HCT116 (cell line): ENCODE measurements around the gene SMIM14. TPM values are rescaled to one million over a fixed set of nuclear protein-coding genes. Genes with fewer than 3 reads are reported as not detected.
A peak's percentile ranks its signal among the peaks of the same experiment; 100 is the strongest.

Experiments
- ATAC-seq: fragments of 200-7000 bp; cut with Tn5 transposase; 2 replicates; pipeline ENCODE4 v1.9.1; 2020; ENCODE audit warnings: mild to moderate bottlenecking, moderate library complexity
- BruUV-seq: library from RNA; stranded (reverse); fragments of 400-500 nt; replicated peaks from 2 replicates; lab custom pipeline; 2021; lab: Mats Ljungman, UMichigan
- CTCF ChIA-PET: fragments of 300-600 bp; sonication (Branson Sonifier 250); formaldehyde crosslinking; loops from one replicate; lab custom pipeline; 2021; ENCODE audit warnings: antibody characterized with exemption; lab: Charles Lee
- POLR2A ChIA-PET: fragments of 300-600, 350-600 bp; sonication (Branson Sonifier 250); formaldehyde crosslinking; loops from one replicate; lab custom pipeline; 2021; ENCODE audit warnings: antibody characterized with exemption; lab: Charles Lee
- RAD21 ChIA-PET, 2 experiments: fragments of 300-600 bp; sonication (Branson Sonifier 250); formaldehyde crosslinking; loops; one replicate each; lab custom pipeline; 2023; ENCODE audit warnings: low total read pairs in 2 of 2; ENCODE audit not compliant: uncharacterized antibody in 2 of 2, unreplicated experiment in 2 of 2, low non-redundant PET in 1 of 2; lab: Charles Lee
- DNase-seq: peaks from one replicate; pipeline ENCODE4 v3.0.0-alpha.2; 2010; ENCODE audit warnings: low read depth, low spot score
- H2AFZ ChIP-seq: fragments of 200-600 bp; shearing (Covaris generic), sonication (generic); 2 replicates; pipeline ENCODE4 v1.6.1; 2017; ENCODE audit warnings: low read depth, mixed run types, mixed read lengths, antibody characterized with exemption, low read length; ENCODE audit not compliant: poor library complexity, severe bottlenecking
- H3K27ac ChIP-seq: 2 replicates; pipeline ENCODE4 v1.5.1; 2012; ENCODE audit warnings: low read depth, low read length
- H3K27me3 ChIP-seq: fragments of 200-600 bp; sonication (generic); 2 replicates; pipeline ENCODE4 v1.6.1; 2016; ENCODE audit warnings: mixed run types, low read length, mixed read lengths; ENCODE audit not compliant: insufficient read depth
- H3K36me3 ChIP-seq, 2 experiments: fragments of 200-500 bp in 1 of 2; fragments of 200-600 bp in 1 of 2; sonication (Bioruptor generic) in 1 of 2; sonication (generic) in 1 of 2; 2 replicates each; pipeline versions ENCODE4 v1.5.1 to v1.6.1; 2014 to 2016; ENCODE audit warnings: low read length in 2 of 2, inconsistent platforms in 1 of 2, mixed read lengths in 1 of 2, mixed run types in 1 of 2; ENCODE audit not compliant: insufficient read depth in 2 of 2, control insufficient read depth in 1 of 2
- H3K4me1 ChIP-seq, 2 experiments: fragments of 200-600 bp in 1 of 2; sonication (generic) in 1 of 2; 2 replicates each; pipeline versions ENCODE4 v1.5.1 to v1.6.1; 2012 to 2017; ENCODE audit warnings: low read length in 2 of 2, inconsistent platforms in 1 of 2, mild to moderate bottlenecking in 1 of 2, mixed read lengths in 1 of 2, mixed run types in 1 of 2, moderate library complexity in 1 of 2; ENCODE audit not compliant: insufficient read depth in 2 of 2, control insufficient read depth in 1 of 2
- H3K4me2 ChIP-seq: fragments of 200-600 bp; sonication (generic); 2 replicates; pipeline ENCODE4 v1.6.1; 2017; ENCODE audit warnings: mixed run types, low read length, mixed read lengths
- H3K4me3 ChIP-seq, 2 experiments: fragments of 200-600 bp in 1 of 2; sonication (generic) in 1 of 2; replicated peaks in 1 of 2; 2 replicates each; pipeline ENCODE4 v1.5.1; 2011 to 2016; ENCODE audit warnings: low read length in 2 of 2, control low read depth in 1 of 2, low read depth in 1 of 2, mild to moderate bottlenecking in 1 of 2, mixed read lengths in 1 of 2, mixed run types in 1 of 2
- H3K79me2 ChIP-seq: fragments of 200-600 bp; sonication (generic); 2 replicates; pipeline ENCODE4 v1.6.1; 2017; ENCODE audit warnings: mild to moderate bottlenecking, mixed run types, low read length, moderate library complexity, mixed read lengths; ENCODE audit not compliant: insufficient read depth
- H3K9ac ChIP-seq: fragments of 200-600 bp; sonication (generic); 2 replicates; pipeline ENCODE4 v1.6.1; 2016; ENCODE audit warnings: low read length, mixed read lengths
- H3K9me2 ChIP-seq: fragments of 200-600 bp; sonication (generic), shearing (Covaris generic); 2 replicates; pipeline ENCODE4 v1.6.1; 2017; ENCODE audit warnings: mixed run types, mild to moderate bottlenecking, moderate library complexity; ENCODE audit not compliant: insufficient read depth
- H3K9me3 ChIP-seq, 2 experiments: fragments of 200-500 bp in 1 of 2; fragments of 200-600 bp in 1 of 2; sonication (Bioruptor generic) in 1 of 2; sonication (generic) in 1 of 2; 2 replicates each; pipeline ENCODE4 v1.6.1; 2014 to 2017; ENCODE audit warnings: low read length in 2 of 2, mixed read lengths in 2 of 2, inconsistent platforms in 1 of 2, low read depth in 1 of 2, mild to moderate bottlenecking in 1 of 2, mixed run types in 1 of 2, moderate library complexity in 1 of 2; ENCODE audit not compliant: control insufficient read depth in 1 of 2, insufficient read depth in 1 of 2
- H4K20me1 ChIP-seq: fragments of 200-600 bp; sonication (generic), shearing (Covaris generic); 2 replicates; pipeline ENCODE4 v1.6.1; 2017; ENCODE audit warnings: mixed run types, mild to moderate bottlenecking, moderate library complexity; ENCODE audit not compliant: insufficient read depth
- EZH2 ChIP-seq: fragments of 200-600 bp; sonication (generic); IDR thresholded peaks from 2 replicates; pipeline ENCODE4 v1.6.1; 2017; ENCODE audit warnings: antibody characterized with exemption, mixed run types
- POLR2AphosphoS5 ChIP-seq: IDR thresholded peaks from 2 replicates; pipeline ENCODE4 v1.6.1; 2011; ENCODE audit warnings: mild to moderate bottlenecking, low read depth, low read length, moderate library complexity
- SRF ChIP-seq: IDR thresholded peaks from 2 replicates; pipeline ENCODE4 v1.6.1; 2012; ENCODE audit warnings: low read depth
- TCF7L2 ChIP-seq: IDR thresholded peaks from 2 replicates; pipeline ENCODE4 v1.7.0; 2011; ENCODE audit warnings: borderline replicate concordance, inconsistent platforms; ENCODE audit not compliant: insufficient read depth, insufficient read length; ENCODE audit errors: extremely low read depth
- YY1 ChIP-seq: IDR thresholded peaks from 2 replicates; pipeline ENCODE4 v1.6.1; 2011; ENCODE audit warnings: low read length, low read depth, moderate library complexity, mild to moderate bottlenecking; ENCODE audit not compliant: insufficient replicate concordance; ENCODE audit errors: extremely low read depth
- intact Hi-C: fragments of 100-400 bp; cut with micrococcal nuclease; formaldehyde crosslinking; loops from 2 replicates; pipeline ENCODE4 v1.10.0; 2022
- total RNA-seq: library from RNA; stranded (reverse); gene quantifications from one replicate; pipeline ENCODE4 v1.2.1, GENCODE V29; 2021; ENCODE audit not compliant: unreplicated experiment

The SMIM14 gene
- total RNA-seq, 1 experiment from 2014 or later, result 21.6 TPM

GRCh38 chr4:39569209-39569608 is 69.5 kb downstream of the SMIM14 start:
- Histone ChIP-seq H2AFZ (no peak overlapping the region), H3K27me3 (no peaks in the 10 kb centered on the region), H3K4me3 (no peak overlapping the region), H3K4me2 (no peak overlapping the region), H3K9ac (no peak overlapping the region), H3K27ac (no peak overlapping the region), H3K9me2 (no peaks in the 10 kb centered on the region), H3K79me2 (no peaks in the 10 kb centered on the region), H3K36me3 (no peaks in the 10 kb centered on the region), H3K9me3 (no peaks in the 10 kb centered on the region; a peak in 1 of 4 replicates), H4K20me1 (no peaks in the 10 kb centered on the region), H3K4me1 (peaks cover 0 to 6% of the 10 kb centered on the region in 2 experiments; a peak in 1 of 4 replicates)
- no TSS peak for BruUV-seq
- DNase-seq (no peak), ATAC-seq (no peak)
- ChIA-PET POLR2A (no interaction called here), CTCF (no interaction called here), RAD21 (interaction anchor here in 1 of 2 experiments (0.6 kb wide), 1 partner anchor 129 kb away, joined by 5 read pairs; the partner anchor contains the start of gene UBE2K)
- no peak for TF ChIP-seq TCF7L2
- no peak for TF ChIP-seq POLR2AphosphoS5
- intact Hi-C loops, result no loop called here

GRCh38 chr4:39568805-39569204 is 69.9 kb downstream of the SMIM14 start:
- Histone ChIP-seq H3K9me3 (no peaks in the 10 kb centered on the region; a peak in 1 of 4 replicates), H3K27me3 (no peaks in the 10 kb centered on the region), H3K4me3 (no peak overlapping the region), H2AFZ (no peak overlapping the region), H3K27ac (no peak overlapping the region), H3K9me2 (no peaks in the 10 kb centered on the region), H4K20me1 (no peaks in the 10 kb centered on the region), H3K36me3 (no peaks in the 10 kb centered on the region), H3K4me1 (peaks cover 0 to 6% of the 10 kb centered on the region in 2 experiments; a peak in 1 of 4 replicates), H3K79me2 (no peaks in the 10 kb centered on the region), H3K9ac (no peak overlapping the region), H3K4me2 (no peak overlapping the region)
- DNase-seq (no peak), ATAC-seq (no peak)
- intact Hi-C loops, result no loop called here
- TF ChIP-seq SRF, result peak; percentile 61; the same call in 1 of the 2 replicates
- no peak for TF ChIP-seq YY1
- no peak for TF ChIP-seq EZH2
- CTCF ChIA-PET, result no interaction called here
- RAD21 ChIA-PET, result interaction anchor here in 1 of 2 experiments (0.6 kb wide), 1 partner anchor 129 kb away, joined by 5 read pairs; the partner anchor contains the start of gene UBE2K
- POLR2A ChIA-PET, result no interaction called here
- BruUV-seq, result no TSS peak
